SK-N-MC (cell line): ENCODE results near the gene OR7A10.

ENCODE experiments used
- DNase-seq: peaks from one replicate; pipeline ENCODE4 v3.0.0-alpha.2; 2011; ENCODE audit warnings: low read depth, low spot score
- H3K27ac ChIP-seq: fragments of 200-600 bp; sonication (generic); 2 replicates; pipeline ENCODE4 v1.5.1; 2016; ENCODE audit warnings: mixed run types
- H3K36me3 ChIP-seq: fragments of 200-600 bp; sonication (generic); 2 replicates; pipeline ENCODE4 v1.6.1; 2017; ENCODE audit warnings: antibody characterized with exemption, low read length, mixed read lengths; ENCODE audit not compliant: insufficient read depth
- H3K4me3 ChIP-seq: fragments of 200-600 bp; sonication (generic); 2 replicates; pipeline ENCODE4 v1.5.1; 2016
- H3K9ac ChIP-seq: fragments of 200-600 bp; sonication (generic); 2 replicates; pipeline ENCODE4 v1.8.0; 2017; ENCODE audit warnings: mixed run types, mixed read lengths; ENCODE audit not compliant: insufficient read length
- H3K9me3 ChIP-seq: fragments of 200-600 bp; sonication (generic); 2 replicates; pipeline ENCODE4 v1.6.1; 2017; ENCODE audit warnings: low read depth, mild to moderate bottlenecking, antibody characterized with exemption, low read length, moderate library complexity, mixed read lengths
- EZH2 ChIP-seq: fragments of 200-600 bp; sonication (generic); IDR thresholded peaks from one replicate; pipeline ENCODE4 v1.6.1; 2017; ENCODE audit warnings: antibody characterized with exemption
- FOXP2 ChIP-seq: optimal IDR thresholded peaks from 2 replicates; pipeline ENCODE3; 2011; ENCODE audit warnings: mild to moderate bottlenecking, moderate library complexity; ENCODE audit not compliant: insufficient read depth; ENCODE audit errors: extremely low read length, control extremely low read depth
- POLR2AphosphoS5 ChIP-seq: IDR thresholded peaks from 2 replicates; pipeline ENCODE4 v1.6.1; 2012; ENCODE audit warnings: mild to moderate bottlenecking, low read depth, low read length, borderline replicate concordance

OR7A10 gene

GRCh38 chr19:14848822-14849221 is at the start of gene OR7A10:
Gene OR7A10 (minus strand): TSS chr19:14848922. CDS start chr19:14841877, 7,045 bp downstream.
- TF ChIP-seq FOXP2 (no peak), EZH2 (no peak), POLR2AphosphoS5 (no peak)

GRCh38 chr19:14890643-14891379 is 42.1 kb upstream of the OR7A10 start:
- Histone ChIP-seq H3K9me3 (peaks cover 3% of the 10 kb centered on the region; the same call in 1 of the 2 replicates), H3K4me3 (no peak overlapping the region), H3K27ac (no peak overlapping the region), H3K9ac (no peak overlapping the region), H3K36me3 (no peaks in the 10 kb centered on the region)
- DNase-seq = no peak
- TF ChIP-seq FOXP2 = no peak
- no peak for TF ChIP-seq POLR2AphosphoS5
- TF ChIP-seq EZH2 = no peak

More at GRCh38 chr19:14848822-14849221, at the start of gene OR7A10:
- H3K4me3 ChIP-seq = no peak within 1 kb of the TSS
- H3K9me3 ChIP-seq = no peaks in the 10 kb centered on the region
- no peaks in the 10 kb centered on the region for H3K36me3 ChIP-seq
- no peak for DNase-seq
- H3K27ac ChIP-seq = no peak within 1 kb of the TSS
- H3K9ac ChIP-seq = no peak within 1 kb of the TSS

- Histone ChIP-seq H3K36me3 (no peaks in the 10 kb centered on the region), H3K27ac (no peak overlapping the region), H3K9ac (no peak overlapping the region), H3K4me3 (no peak overlapping the region), H3K9me3 (peaks cover 3% of the 10 kb centered on the region; the same call in 1 of the 2 replicates)
- TF ChIP-seq FOXP2 (no peak), POLR2AphosphoS5 (no peak), EZH2 (no peak)
- DNase-seq = no peak
Observed at GRCh38 chr19:14889994-14890642, 41.4 kb upstream of the OR7A10 start.

- no peak within 1 kb of the TSS for H3K9ac ChIP-seq
- no peak for DNase-seq
- H3K9me3 ChIP-seq = peaks cover 3% of the 10 kb centered on the region; the same call in 1 of the 2 replicates
- no peak within 1 kb of the TSS for H3K4me3 ChIP-seq
- no peaks in the 10 kb centered on the region for H3K36me3 ChIP-seq
- no peak within 1 kb of the TSS for H3K27ac ChIP-seq
- no peak for TF ChIP-seq EZH2
- TF ChIP-seq FOXP2 = no peak
- no peak for TF ChIP-seq POLR2AphosphoS5
Observed at GRCh38 chr19:14886032-14886431, 37.3 kb upstream of the OR7A10 start, which contains the start of gene OR7A17. Gene OR7A17 (minus strand): TSS chr19:14886132. CDS start chr19:14881355, 4,777 bp downstream.

GRCh38 chr19:14871619-14872230 is 23.0 kb upstream of the OR7A10 start:
- H3K9ac ChIP-seq = no peak overlapping the region
- H3K36me3 ChIP-seq = no peaks in the 10 kb centered on the region
- no peak for TF ChIP-seq FOXP2
- no peak for TF ChIP-seq POLR2AphosphoS5
- no peak for TF ChIP-seq EZH2
- DNase-seq = peak; percentile 16
- no peak overlapping the region for H3K4me3 ChIP-seq
- no peaks in the 10 kb centered on the region for H3K9me3 ChIP-seq
- no peak overlapping the region for H3K27ac ChIP-seq

GRCh38 chr19:14868497-14868896 is 19.8 kb upstream of the OR7A10 start:
- H3K4me3 ChIP-seq = no peak overlapping the region

GRCh38 chr19:14843578-14843977 is 5.1 kb downstream of the OR7A10 start:
- H3K9me3 ChIP-seq = peaks cover 3% of the 10 kb centered on the region; the same call in 1 of the 2 replicates

More at GRCh38 chr19:14868497-14868896, 19.8 kb upstream of the OR7A10 start:
- Histone ChIP-seq H3K9ac (no peak overlapping the region), H3K9me3 (no peaks in the 10 kb centered on the region), H3K36me3 (no peaks in the 10 kb centered on the region), H3K27ac (no peak overlapping the region)
- TF ChIP-seq EZH2 (no peak), POLR2AphosphoS5 (no peak), FOXP2 (no peak)
- no peak for DNase-seq

GRCh38 chr19:14843169-14843568 is 5.6 kb downstream of the OR7A10 start:
- H3K9ac ChIP-seq = no peak overlapping the region
- no peak for DNase-seq
- peaks cover 3% of the 10 kb centered on the region; the same call in 1 of the 2 replicates for H3K9me3 ChIP-seq
- TF ChIP-seq FOXP2 (no peak), EZH2 (no peak), POLR2AphosphoS5 (no peak)
- H3K27ac ChIP-seq = peak overlapping the region; percentile 71
- no peaks in the 10 kb centered on the region for H3K36me3 ChIP-seq
- peak overlapping the region; percentile 58 for H3K4me3 ChIP-seq

More at GRCh38 chr19:14843578-14843977, 5.1 kb downstream of the OR7A10 start:
- no peak overlapping the region for H3K9ac ChIP-seq
- no peak for TF ChIP-seq FOXP2
- H3K4me3 ChIP-seq = peak overlapping the region; percentile 58
- no peaks in the 10 kb centered on the region for H3K36me3 ChIP-seq
- H3K27ac ChIP-seq = peak overlapping the region; percentile 71
- DNase-seq = no peak
